HEK293T (cell line): ENCODE results near the gene CCDC92B.

Experiments
- BHLHE40 ChIP-seq: fragments of 450-650 bp; IDR thresholded peaks from 2 replicates; pipeline ENCODE4 v1.6.1; 2016; ENCODE audit warnings: mild to moderate bottlenecking, moderate library complexity, borderline replicate concordance
- FOXA1 ChIP-seq: fragments of 450-650 bp; IDR thresholded peaks from 2 replicates; pipeline ENCODE4 v1.6.1; 2016; ENCODE audit warnings: mild to moderate bottlenecking
- FOXK2 ChIP-seq: fragments of 450-650 bp; IDR thresholded peaks from 2 replicates; pipeline ENCODE4 v1.6.1; 2016; ENCODE audit warnings: mild to moderate bottlenecking
- FOXM1 ChIP-seq: fragments of 450-650 bp; IDR thresholded peaks from 2 replicates; pipeline ENCODE4 v1.6.1; 2017; ENCODE audit warnings: mild to moderate bottlenecking, borderline replicate concordance
- LEF1 ChIP-seq: fragments of 450-650 bp; IDR thresholded peaks from 2 replicates; pipeline ENCODE4 v1.6.1; 2017; ENCODE audit warnings: mild to moderate bottlenecking, borderline replicate concordance
- NFRKB ChIP-seq: fragments of 450-650 bp; IDR thresholded peaks from 2 replicates; pipeline ENCODE4 v1.6.1; 2016; ENCODE audit warnings: mild to moderate bottlenecking, moderate library complexity
- SP1 ChIP-seq: fragments of 450-650 bp; IDR thresholded peaks from 2 replicates; pipeline ENCODE4 v1.6.1; 2017
- SUZ12 ChIP-seq: fragments of 450-650 bp; IDR thresholded peaks from 2 replicates; pipeline ENCODE4 v1.6.1; 2016; ENCODE audit warnings: mild to moderate bottlenecking

GRCh38 chr17:2711608-2712299 is 37.7 kb downstream of the CCDC92B start, which contains the start of gene CLUH:
- TF ChIP-seq FOXM1 (no peak), NFRKB (no peak), SP1 (no peak), FOXA1 (no peak), SUZ12 (no peak), FOXK2 (no peak), LEF1 (no peak), BHLHE40 (no peak)
